Stomach (tissue), 9 donors: ENCODE results near the gene ORAI3. TPM values are rescaled to one million over a fixed set of nuclear protein-coding genes. Genes with fewer than 3 reads are reported as not detected.
A peak's percentile ranks its signal among the peaks of the same experiment; 100 is the strongest.

Source experiments
- DNase-seq, 2 donors: peaks; one replicate each; pipeline versions ENCODE4 v3.0.0 to v3.0.0-alpha.2; 2013 to 2019
- H3K27ac ChIP-seq, 5 donors: fragments of 200-600 bp in 4 of 5; sonication (generic) in 4 of 5; one replicate each; pipeline ENCODE4 v1.5.1; 2013 to 2019; ENCODE audit warnings: mild to moderate bottlenecking in 1 of 5, moderate library complexity in 1 of 5
- H3K27me3 ChIP-seq, 3 donors: fragments of 200-600 bp; sonication (generic); one replicate each; pipeline ENCODE4 v1.5.1; 2017 to 2019; ENCODE audit warnings: mixed run types in 1 of 3
- H3K36me3 ChIP-seq, 4 donors: fragments of 200-600 bp; sonication (generic); 1 replicate in 3 of 4; 2 replicates in 1 of 4; pipeline ENCODE4 v1.5.1; 2016 to 2019
- H3K4me1 ChIP-seq, 4 donors: fragments of 200-600 bp; sonication (generic); one replicate each; pipeline ENCODE4 v1.5.1; 2016 to 2019
- H3K4me3 ChIP-seq, 4 donors: fragments of 200-600 bp; sonication (generic) in 3 of 4; one replicate each; pipeline ENCODE4 v1.5.1; 2016 to 2019; ENCODE audit warnings: mild to moderate bottlenecking in 1 of 4
- H3K9me3 ChIP-seq, 4 donors: fragments of 200-600 bp; sonication (generic); one replicate each; pipeline ENCODE4 v1.5.1; 2016 to 2019
- EP300 ChIP-seq: sonication (generic); formaldehyde crosslinking; IDR thresholded peaks from one replicate; pipeline ENCODE4 v1.6.1; 2017; ENCODE audit warnings: antibody characterized with exemption
- POLR2A ChIP-seq, 4 donors: fragments of 450-650 bp; IDR thresholded peaks; one replicate each; pipeline ENCODE4 v1.6.1; 2016; ENCODE audit warnings: antibody characterized with exemption in 4 of 4, control low read depth in 2 of 4, mild to moderate bottlenecking in 1 of 4, moderate library complexity in 1 of 4
- POLR2AphosphoS5 ChIP-seq, 3 donors: sonication (generic); formaldehyde crosslinking; IDR thresholded peaks; one replicate each; pipeline ENCODE4 v1.6.1; 2016; ENCODE audit warnings: antibody characterized with exemption in 3 of 3
- WGBS, 5 donors: extraction: QIAGEN DNeasy Blood & Tissue Kit in 3 of 5; methylation state at CpG; one replicate each; pipeline versions ENCODE4 v1.1.5 to v1.1.7; 2013 to 2018; 5-methylcytosine and 5-hydroxymethylcytosine counted together
- intact Hi-C: fragments of 100-400 bp; cut with DNase I; formaldehyde crosslinking; loops from one replicate; pipeline ENCODE4 v1.15.1; 2023; ENCODE audit warnings: low total_unique reads
- polyA plus RNA-seq, 3 donors: library from polyadenylated mRNA; stranded (reverse); fragments of 200-250 nt; gene quantifications; one replicate each; pipeline ENCODE4 v1.2.3, GENCODE V29; 2013
- total RNA-seq, 5 donors: library from RNA; depleted of rRNA; stranded (reverse); fragments of >200 nt; gene quantifications; one replicate each; pipeline versions ENCODE4 v1.1.0 to v1.2.3, GENCODE V29; 2014 to 2016
- TF ChIP-seq, protein P1 (sequence below), 7 experiments: fragments of 450-650 bp in 4 of 7; fragments of 200-600 bp in 3 of 7; sonication (generic) in 3 of 7; IDR thresholded peaks; one replicate each; pipeline ENCODE4 v1.5.1; 2016 to 2019; ENCODE audit warnings: antibody characterized with exemption in 7 of 7, control low read depth in 2 of 7, mild to moderate bottlenecking in 1 of 7
- donor health status: healthy with polysubstance abuse.
- donor health status: Bipolar disorder and iron deficiency.
- donor health status: healthy.

The ORAI3 gene
- total and polyA plus RNA-seq, 8 donors, result 6.7 to 26.0 (median 10.5) TPM; not detected in 1

DNA sequence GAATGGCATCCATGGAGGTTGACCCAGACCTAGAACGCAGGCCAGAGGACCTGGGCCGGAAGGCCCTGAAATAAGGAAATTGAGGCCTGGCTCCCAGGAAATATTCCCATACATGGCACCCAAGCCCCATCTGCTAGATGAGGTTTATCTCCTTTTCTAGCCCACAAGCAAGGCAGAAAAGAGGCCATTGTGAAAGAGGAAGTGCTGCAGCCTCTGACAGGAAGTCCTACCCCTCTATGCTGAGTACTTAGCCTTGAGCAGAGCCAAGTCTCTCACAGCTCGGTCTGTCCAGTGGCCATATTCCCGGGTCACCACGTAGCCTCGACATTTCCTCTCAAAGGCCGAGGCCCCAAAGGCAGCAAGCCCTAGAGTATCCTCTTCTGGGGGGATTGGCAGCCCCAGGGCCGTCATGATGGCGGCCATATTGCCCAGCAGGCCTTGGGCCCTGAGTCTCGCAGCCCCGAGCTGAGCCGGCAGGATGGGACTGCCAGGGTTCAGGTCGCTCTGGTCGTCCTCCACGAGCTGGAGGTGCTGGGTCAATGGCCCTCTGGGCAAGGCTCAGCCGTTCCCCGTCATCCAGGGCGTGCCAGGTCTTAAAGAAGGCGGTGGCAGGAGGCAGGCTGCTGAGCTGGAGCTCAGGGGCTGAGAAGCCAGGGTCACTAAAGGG, 44.6 kb upstream of the ORAI3 start:
- Histone ChIP-seq H3K27ac (peak overlapping the region in 4 of 5 donors; percentile 88 to 93 (median 90)), H3K36me3 (no peaks in the 10 kb centered on the region), H3K27me3 (no peaks in the 10 kb centered on the region), H3K9me3 (no peaks in the 10 kb centered on the region), H3K4me1 (peaks cover 14 to 42% (median 29%) of the 10 kb centered on the region in 4 donors), H3K4me3 (no peak overlapping the region)
- WGBS, 5 donors, result 82 to 92% (median 88%) methylated on average over 18 to 19 of the region's 19 CpGs
- TF ChIP-seq POLR2A (IDR thresholded peaks at IDR 0.05) (no peak), EP300 (no peak), POLR2AphosphoS5 (IDR thresholded peaks at IDR 0.05) (no peak)
- TF ChIP-seq, protein P1, sequence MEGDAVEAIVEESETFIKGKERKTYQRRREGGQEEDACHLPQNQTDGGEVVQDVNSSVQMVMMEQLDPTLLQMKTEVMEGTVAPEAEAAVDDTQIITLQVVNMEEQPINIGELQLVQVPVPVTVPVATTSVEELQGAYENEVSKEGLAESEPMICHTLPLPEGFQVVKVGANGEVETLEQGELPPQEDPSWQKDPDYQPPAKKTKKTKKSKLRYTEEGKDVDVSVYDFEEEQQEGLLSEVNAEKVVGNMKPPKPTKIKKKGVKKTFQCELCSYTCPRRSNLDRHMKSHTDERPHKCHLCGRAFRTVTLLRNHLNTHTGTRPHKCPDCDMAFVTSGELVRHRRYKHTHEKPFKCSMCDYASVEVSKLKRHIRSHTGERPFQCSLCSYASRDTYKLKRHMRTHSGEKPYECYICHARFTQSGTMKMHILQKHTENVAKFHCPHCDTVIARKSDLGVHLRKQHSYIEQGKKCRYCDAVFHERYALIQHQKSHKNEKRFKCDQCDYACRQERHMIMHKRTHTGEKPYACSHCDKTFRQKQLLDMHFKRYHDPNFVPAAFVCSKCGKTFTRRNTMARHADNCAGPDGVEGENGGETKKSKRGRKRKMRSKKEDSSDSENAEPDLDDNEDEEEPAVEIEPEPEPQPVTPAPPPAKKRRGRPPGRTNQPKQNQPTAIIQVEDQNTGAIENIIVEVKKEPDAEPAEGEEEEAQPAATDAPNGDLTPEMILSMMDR (IDR thresholded peaks at IDR 0.05), result no peak
- intact Hi-C loops, result no loop called here
- no peak for DNase-seq

- Histone ChIP-seq H3K9me3 (no peaks in the 10 kb centered on the region), H3K27me3 (no peaks in the 10 kb centered on the region), H3K4me3 (no peak overlapping the region), H3K4me1 (peaks cover 14 to 26% (median 19%) of the 10 kb centered on the region in 4 donors), H3K27ac (no peak overlapping the region), H3K36me3 (no peaks in the 10 kb centered on the region)
- intact Hi-C loops, result no loop called here
- 79 to 94% (median 84%) methylated on average over 4 of the region's 4 CpGs for WGBS, 5 donors
- no peak for DNase-seq
- no peak for TF ChIP-seq EP300
- no peak for TF ChIP-seq POLR2A (IDR thresholded peaks at IDR 0.05)
- TF ChIP-seq, protein P1 (IDR thresholded peaks at IDR 0.05), result no peak
Observed at GRCh38 chr16:30907064-30907463, 41.8 kb upstream of the ORAI3 start.

DNA sequence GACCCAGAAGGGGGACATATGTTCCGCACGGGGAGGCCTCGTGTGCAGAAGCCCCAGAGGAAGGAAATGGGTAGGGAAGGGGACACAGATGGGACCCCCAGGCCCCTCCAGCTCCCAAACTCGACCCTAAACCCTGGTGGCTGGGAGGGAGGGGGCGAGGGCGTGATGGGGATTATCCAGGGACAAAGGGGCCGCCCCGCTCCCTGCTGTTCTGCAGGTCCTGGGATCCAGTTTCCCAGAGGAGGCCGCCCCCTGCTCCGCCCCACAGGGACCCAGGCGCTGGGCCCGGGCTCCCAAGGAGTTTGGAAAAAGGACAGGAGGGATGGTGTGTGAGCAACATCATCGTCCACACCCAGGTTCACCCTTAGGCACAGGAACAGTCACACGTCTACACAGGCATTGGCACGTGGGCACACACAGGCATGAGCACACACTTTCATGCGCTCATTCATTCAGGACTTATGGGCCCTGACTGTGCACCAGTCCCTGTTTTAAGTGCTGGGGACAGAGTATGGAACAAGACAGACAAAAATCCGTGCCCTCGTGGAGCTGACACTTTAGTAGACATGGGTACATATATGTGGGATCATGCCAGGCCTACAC, 38.3 kb upstream of the ORAI3 start:
- Histone ChIP-seq H3K36me3 (no peaks in the 10 kb centered on the region), H3K4me1 (no peaks in the 10 kb centered on the region), H3K27ac (no peak overlapping the region), H3K9me3 (no peaks in the 10 kb centered on the region), H3K27me3 (no peaks in the 10 kb centered on the region), H3K4me3 (no peak overlapping the region)
- TF ChIP-seq EP300 (no peak), POLR2AphosphoS5 (IDR thresholded peaks at IDR 0.05) (no peak), POLR2A (IDR thresholded peaks at IDR 0.05) (no peak)
- TF ChIP-seq, protein P1 (IDR thresholded peaks at IDR 0.05), result no peak
- no peak for DNase-seq
- 66 to 73% (median 71%) methylated on average over 11 to 18 of the region's 18 CpGs for WGBS, 5 donors
- intact Hi-C loops, result no loop called here

- no peak for DNase-seq
- WGBS, 5 donors, result 78 to 95% (median 84%) methylated on average over 6 of the region's 6 CpGs
- intact Hi-C loops, result no loop called here
- no peaks in the 10 kb centered on the region for H3K27me3 ChIP-seq
- H3K27ac ChIP-seq, result no peak overlapping the region
- no peaks in the 10 kb centered on the region for H3K9me3 ChIP-seq
- H3K36me3 ChIP-seq, result no peaks in the 10 kb centered on the region
- no peak for TF ChIP-seq POLR2AphosphoS5 (IDR thresholded peaks at IDR 0.05)
- TF ChIP-seq EP300, result no peak
- no peak for TF ChIP-seq POLR2A (IDR thresholded peaks at IDR 0.05)
- TF ChIP-seq, protein P1 (IDR thresholded peaks at IDR 0.05), result no peak
- H3K4me1 ChIP-seq, result no peaks in the 10 kb centered on the region
- H3K4me3 ChIP-seq, result no peak overlapping the region
Observed at GRCh38 chr16:30912794-30913412, 36.0 kb upstream of the ORAI3 start.
